ENCODE results near the gene UGT2A1. TPM values are rescaled to one million over a fixed set of nuclear protein-coding genes. Genes with fewer than 3 reads are reported as not detected.
A peak's percentile ranks its signal among the peaks of the same experiment; 100 is the strongest.
"Not testable (repeated sequence)": the region's sequence is repeated elsewhere in the genome, so short reads cannot be mapped to it uniquely, and the experiment has no call there.

Gene UGT2A1
- not detected for total RNA-seq
- not detected for polyA plus RNA-seq
- 0 reads per million in 6 experiments for total RNA-seq

DNA sequence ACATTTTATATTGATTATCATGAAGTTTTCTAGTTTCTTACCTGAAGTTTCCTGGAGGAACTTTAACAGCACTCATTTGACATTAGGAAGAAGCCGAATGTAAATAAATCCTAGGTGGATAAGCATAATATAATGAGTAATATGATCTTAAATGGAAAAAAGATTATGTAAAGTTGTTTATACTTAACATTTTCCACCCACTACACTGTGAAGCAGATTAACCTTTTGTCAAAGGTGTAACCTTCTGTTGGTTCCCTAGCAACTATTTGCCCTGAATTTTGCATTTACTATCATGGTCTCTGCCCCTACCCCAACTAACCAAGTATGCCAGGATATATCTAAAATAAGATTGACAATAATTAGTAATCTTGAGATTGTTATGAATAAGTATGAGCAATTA lies at the start of gene UGT2A1:
Gene UGT2A1 (minus strand): TSS at position 101 of the 400 bp plus-strand sequence. CDS start 5,603 bp downstream, outside the sequence.
- DNase-seq (no peak), ATAC-seq (no peak)
- Mint-ChIP-seq H3K9me3 (peaks cover 0 to 2% (median 0%) of the 10 kb centered on the region in 9 donors), H3K36me3 (no peaks in the 10 kb centered on the region), H3K27ac (no peak within 1 kb of the TSS), H3K27me3 (no peaks in the 10 kb centered on the region), H3K4me1 (no peaks in the 10 kb centered on the region), H3K4me3 (no peak within 1 kb of the TSS)
- POLR2A ChIA-PET: no interaction called here

DNA sequence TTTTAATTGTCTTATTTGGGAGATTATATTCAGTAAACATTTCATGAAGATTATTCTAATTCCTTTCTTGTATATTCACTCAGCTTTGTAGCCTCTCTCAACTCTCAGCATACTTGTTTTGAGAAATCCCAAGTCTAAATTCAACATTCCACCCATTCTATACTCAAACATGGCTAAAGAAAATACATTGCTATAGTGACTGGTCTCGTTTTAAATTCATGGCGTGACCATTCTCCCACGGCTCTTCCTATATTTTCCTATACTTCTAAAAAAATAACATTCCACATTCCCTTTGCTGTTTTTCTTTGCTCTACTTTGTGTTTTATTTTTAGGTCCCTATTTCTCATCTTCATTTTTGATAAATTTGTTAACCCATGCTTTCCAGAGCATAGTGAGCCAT lies 49.2 kb upstream of the UGT2A1 start:
- DNase-seq (no peak), ATAC-seq (no peak)
- Mint-ChIP-seq H3K9me3 (peaks cover 0 to 21% (median 11%) of the 10 kb centered on the region in 9 donors), H3K27me3 (no peaks in the 10 kb centered on the region), H3K4me3 (no peak overlapping the region), H3K4me1 (peaks cover 0 to 2% (median 0%) of the 10 kb centered on the region in 4 donors), H3K27ac (no peak overlapping the region), H3K36me3 (peaks cover 0 to 23% (median 19%) of the 10 kb centered on the region in 3 donors)
- POLR2A ChIA-PET: no interaction called here

DNA sequence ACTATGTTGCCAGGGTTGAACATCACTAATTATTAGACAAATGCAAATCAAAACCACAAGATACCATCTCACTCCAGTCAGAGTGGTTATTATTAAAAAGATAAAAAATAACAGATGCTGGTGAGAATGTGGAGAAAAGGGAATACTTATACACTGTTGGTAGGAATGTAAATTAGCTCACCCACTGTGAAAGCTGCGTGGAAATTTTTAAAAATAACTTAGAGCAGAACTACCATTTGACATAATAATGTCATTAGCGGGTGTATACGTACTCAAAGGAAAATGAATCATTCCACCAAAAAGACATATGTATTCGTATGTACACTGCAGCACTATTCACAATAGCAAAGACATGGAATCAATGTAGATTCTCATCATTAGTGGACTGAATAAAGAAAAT lies 48.6 kb upstream of the UGT2A1 start:
- H3K4me1 Mint-ChIP-seq: peaks cover 0 to 2% (median 0%) of the 10 kb centered on the region in 4 donors
- H3K27me3 Mint-ChIP-seq: no peaks in the 10 kb centered on the region
- H3K9me3 Mint-ChIP-seq: peaks cover 0 to 26% (median 11%) of the 10 kb centered on the region in 9 donors
- H3K36me3 Mint-ChIP-seq: peaks cover 0 to 23% (median 19%) of the 10 kb centered on the region in 3 donors
- H3K4me3 Mint-ChIP-seq: no peak overlapping the region
- DNase-seq (no peak), ATAC-seq (no peak)
- POLR2A ChIA-PET: no interaction called here
- no peak overlapping the region for H3K27ac Mint-ChIP-seq

DNA sequence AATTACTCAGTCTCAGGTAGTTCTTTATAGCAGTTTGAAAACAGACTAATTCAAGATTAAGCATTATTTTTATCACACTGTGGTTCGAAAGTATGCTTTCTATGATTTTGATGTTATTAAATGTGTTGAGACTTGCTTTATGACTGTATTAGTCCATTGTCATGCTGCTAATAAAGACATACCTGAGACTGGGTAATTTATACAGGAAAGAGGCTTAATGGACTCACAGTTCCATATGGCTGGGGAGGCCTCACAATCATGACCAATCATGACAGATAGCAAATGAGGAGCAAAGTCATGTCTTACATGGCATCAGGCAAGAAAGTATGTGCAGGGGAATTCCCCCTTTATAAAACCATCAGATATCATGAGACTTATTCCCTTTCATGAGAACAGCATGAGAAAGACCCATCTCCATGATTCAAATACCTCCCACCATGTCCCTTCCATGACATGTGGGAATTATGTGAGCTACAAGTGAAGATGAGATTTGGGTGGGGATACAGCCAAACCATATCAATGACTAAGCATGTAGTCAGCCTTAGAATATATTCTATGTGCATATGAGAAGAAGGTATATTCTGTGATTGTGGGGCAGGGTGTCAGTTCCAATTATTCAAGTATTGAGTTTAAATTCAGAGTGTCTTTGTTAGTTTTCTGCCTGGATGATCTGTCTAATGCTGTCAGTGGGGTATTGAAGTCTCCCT lies 44.6 kb upstream of the UGT2A1 start:
- peaks cover 0 to under 1% (median 0%) of the 10 kb centered on the region in 4 donors for H3K4me1 Mint-ChIP-seq

DNA sequence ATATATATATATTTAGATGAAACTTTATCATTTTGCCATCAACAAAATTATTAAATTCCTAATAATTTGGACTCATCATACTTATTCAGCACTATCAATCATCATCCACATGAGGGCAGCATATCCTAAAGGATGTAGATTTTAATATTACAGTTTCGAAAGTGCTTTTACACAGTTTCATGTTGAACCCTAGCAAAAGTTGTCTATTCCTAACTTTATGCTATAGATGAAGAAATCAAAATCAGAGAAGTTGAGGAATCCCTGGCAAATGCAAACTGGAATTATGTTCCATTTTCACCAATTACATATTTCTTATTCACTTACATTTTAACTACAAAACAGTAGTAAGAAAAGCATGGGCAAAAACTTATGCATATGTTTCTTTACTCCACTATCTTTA lies 36.6 kb upstream of the UGT2A1 start:
- Mint-ChIP-seq H3K4me1 (peaks cover 0 to 4% (median 2%) of the 10 kb centered on the region in 4 donors), H3K27ac (peak overlapping the region in 1 of 10 donors; percentile 32), H3K9me3 (no peaks in the 10 kb centered on the region), H3K27me3 (no peaks in the 10 kb centered on the region), H3K36me3 (peaks cover 0 to 2% (median 0%) of the 10 kb centered on the region in 3 donors), H3K4me3 (peak overlapping the region in 8 of 10 donors; percentile 9 to 72 (median 46))
- POLR2A ChIA-PET: interaction anchor here (0.7 to 1.0 kb wide), 2 partner anchors 134 to 189 kb away, joined by 3 read pairs; no protein-coding TSS in a partner anchor
- DNase-seq (peak in 4 of 10 donors; percentile 4 to 58 (median 50)), ATAC-seq (no peak)

More for the DNA sequence above, 44.6 kb upstream of the UGT2A1 start:
- no peak for DNase-seq
- Mint-ChIP-seq H3K4me3 (no peak overlapping the region), H3K27me3 (no peaks in the 10 kb centered on the region), H3K27ac (no peak overlapping the region), H3K9me3 (peaks cover 0 to 28% (median 13%) of the 10 kb centered on the region in 9 donors), H3K36me3 (peaks cover 0 to 28% (median 19%) of the 10 kb centered on the region in 3 donors)
- POLR2A ChIA-PET: no interaction called here
- no peak for ATAC-seq

DNA sequence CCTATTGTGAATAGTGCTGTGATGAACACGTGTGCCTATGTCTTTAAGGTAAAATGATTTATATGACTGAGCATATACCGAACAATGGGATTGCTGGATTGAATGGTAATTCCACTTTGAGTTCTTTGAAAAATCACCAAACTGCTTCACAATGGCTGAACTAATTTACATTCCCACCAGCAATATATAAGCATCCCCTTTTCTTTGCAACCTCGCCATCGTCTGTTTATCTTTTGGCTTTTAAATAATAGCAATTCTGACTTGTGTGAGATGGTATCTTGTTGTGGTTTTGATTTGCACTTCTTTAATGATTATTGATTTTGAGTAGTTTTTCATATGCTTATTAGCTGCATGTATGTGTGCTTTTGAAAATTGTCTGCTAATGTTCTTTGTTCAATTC lies 31.8 kb upstream of the UGT2A1 start:
- POLR2A ChIA-PET: no interaction called here
- H3K4me3 Mint-ChIP-seq: no peak overlapping the region
- ATAC-seq: no peak

DNA sequence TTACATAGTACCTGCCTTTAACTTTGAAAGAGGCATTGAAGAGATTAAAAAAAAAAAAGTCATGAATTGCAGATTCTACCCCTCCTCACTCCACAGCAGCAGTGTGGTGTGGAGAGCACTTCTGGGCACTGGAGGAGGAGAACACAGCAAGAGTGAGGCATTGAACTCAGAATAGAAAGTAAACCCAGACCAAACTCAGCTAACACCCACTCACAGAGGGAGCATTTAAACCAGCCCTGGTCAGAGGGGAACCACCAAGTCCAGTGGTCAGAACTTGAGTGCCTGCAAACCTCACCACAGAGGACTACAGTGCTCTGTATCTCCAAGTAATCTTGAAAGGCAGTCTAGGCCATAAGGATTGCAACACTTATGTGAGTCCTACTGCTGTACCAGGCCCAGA lies 15.6 kb upstream of the UGT2A1 start:
- H3K4me3 Mint-ChIP-seq: no peak overlapping the region
- ATAC-seq (no peak), DNase-seq (no peak)
- no peak overlapping the region for H3K27ac Mint-ChIP-seq
- POLR2A ChIA-PET: interaction anchor here (0.7 kb wide), 1 partner anchor 1329 kb away, joined by 3 read pairs; no protein-coding TSS in a partner anchor
- peaks cover 0 to under 1% (median 0%) of the 10 kb centered on the region in 3 donors for H3K36me3 Mint-ChIP-seq
- H3K9me3 Mint-ChIP-seq: peaks cover 0 to 2% (median 0%) of the 10 kb centered on the region in 9 donors
- H3K27me3 Mint-ChIP-seq: peaks cover 0 to 14% (median 7%) of the 10 kb centered on the region in 5 donors
- no peaks in the 10 kb centered on the region for H3K4me1 Mint-ChIP-seq

More for the DNA sequence above, 31.8 kb upstream of the UGT2A1 start:
- Mint-ChIP-seq H3K27ac (no peak overlapping the region), H3K9me3 (no peaks in the 10 kb centered on the region), H3K27me3 (no peaks in the 10 kb centered on the region), H3K4me1 (peaks cover 0 to 3% (median 1%) of the 10 kb centered on the region in 4 donors), H3K36me3 (no peaks in the 10 kb centered on the region)
- no peak for DNase-seq

DNA sequence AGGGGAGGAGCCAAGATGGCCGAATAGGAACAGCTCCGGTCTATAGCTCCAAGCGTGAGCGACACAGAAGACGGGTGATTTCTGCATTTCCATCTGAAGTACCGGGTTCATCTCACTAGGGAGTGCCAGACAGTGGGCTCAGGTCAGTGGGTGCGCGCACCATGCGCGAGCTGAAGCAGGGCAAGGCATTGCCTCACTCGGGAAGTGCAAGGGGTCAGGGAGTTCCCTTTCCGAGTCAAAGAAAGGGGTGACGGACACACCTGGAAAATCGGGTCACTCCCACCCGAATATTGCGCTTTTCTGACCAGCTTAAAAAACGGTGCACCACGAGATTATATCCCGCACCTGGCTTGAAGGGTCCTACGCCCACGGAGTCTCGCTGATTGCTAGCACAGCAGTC lies 11.0 kb upstream of the UGT2A1 start:
- DNase-seq, POLR2A ChIA-PET, H3K4me3 Mint-ChIP-seq, ATAC-seq: not testable (repeated sequence)
- peaks cover 2 to 12% (median 9%) of the 10 kb centered on the region in 9 donors for H3K9me3 Mint-ChIP-seq
- H3K36me3 Mint-ChIP-seq: peaks cover 0 to 11% (median 0%) of the 10 kb centered on the region in 3 donors
- peak overlapping the region in 1 of 10 donors; percentile 53 for H3K27ac Mint-ChIP-seq
- H3K4me1 Mint-ChIP-seq: peaks cover 1 to 19% (median 5%) of the 10 kb centered on the region in 4 donors
- peaks cover 0 to 19% (median 3%) of the 10 kb centered on the region in 5 donors for H3K27me3 Mint-ChIP-seq

DNA sequence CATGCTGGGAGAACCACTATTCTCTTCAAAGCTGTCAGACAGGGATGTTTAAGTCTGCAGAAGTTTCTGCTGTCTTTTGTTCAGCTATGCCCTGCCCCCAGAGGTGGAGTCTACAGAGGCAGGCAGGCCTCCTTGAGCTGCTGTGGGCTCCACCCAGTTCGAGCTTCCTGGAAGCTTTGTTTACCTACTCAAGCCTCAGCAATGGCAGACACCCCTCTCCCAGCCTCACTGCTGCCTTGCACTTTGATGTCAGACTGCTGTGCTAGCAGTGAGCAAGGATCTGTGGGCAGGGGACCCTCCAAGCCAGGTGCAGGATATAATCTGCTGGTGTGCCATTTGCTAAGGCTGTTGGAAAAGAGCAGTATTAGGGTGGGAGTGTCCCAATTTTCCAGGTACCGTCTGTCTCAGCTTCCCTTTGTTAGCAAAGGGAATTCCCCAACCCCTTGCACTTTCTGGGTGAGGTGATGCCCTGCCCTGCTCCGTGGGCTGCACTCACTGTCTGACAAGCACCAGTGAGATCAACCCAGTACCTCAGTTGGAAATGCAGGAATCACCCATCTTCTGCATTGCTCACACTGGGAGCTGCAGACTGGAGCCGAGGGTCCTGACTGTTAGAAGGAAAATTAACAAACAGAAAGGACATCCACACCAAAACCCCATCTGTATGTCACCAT lies 8.2 kb upstream of the UGT2A1 start:
- Mint-ChIP-seq H3K9me3 (peaks cover 2 to 14% (median 9%) of the 10 kb centered on the region in 9 donors), H3K36me3 (peaks cover 0 to 11% (median 0%) of the 10 kb centered on the region in 3 donors), H3K27ac (peak overlapping the region in 4 of 10 donors; percentile 16 to 76 (median 37)), H3K27me3 (peaks cover 0 to 16% (median 2%) of the 10 kb centered on the region in 5 donors), H3K4me1 (peaks cover 1 to 19% (median 5%) of the 10 kb centered on the region in 4 donors), H3K4me3 (peak overlapping the region in 1 of 10 donors; percentile 51)
- POLR2A ChIA-PET: not testable (repeated sequence)
- DNase-seq (peak in 3 of 10 donors; percentile 2 to 69 (median 16)), ATAC-seq (peak in 1 of 2 donors; percentile 53)

DNA sequence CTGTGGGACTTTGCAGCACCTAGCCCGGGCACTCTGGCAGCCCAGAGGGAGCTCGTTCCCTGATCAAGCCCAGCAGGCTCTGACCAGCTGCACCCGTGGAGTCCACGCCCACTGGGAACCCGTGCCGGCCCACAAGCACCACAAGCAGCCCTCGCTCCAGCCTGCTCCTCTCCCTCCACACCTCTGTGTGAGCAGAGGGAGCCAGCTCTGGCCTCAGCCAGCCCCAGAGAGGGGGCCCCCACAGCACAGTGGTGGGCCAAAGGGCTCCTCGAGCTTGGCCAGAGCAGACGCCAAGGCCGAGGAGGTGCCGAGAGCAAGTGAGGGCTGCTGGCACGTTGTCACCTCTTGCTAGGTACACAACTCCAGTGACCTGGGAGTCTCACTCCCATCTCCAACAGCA lies 5.1 kb upstream of the UGT2A1 start:
- Mint-ChIP-seq H3K27ac (peak overlapping the region in 1 of 10 donors; percentile 16), H3K36me3 (peaks cover 0 to 7% (median 0%) of the 10 kb centered on the region in 3 donors), H3K4me1 (peaks cover 1 to 19% (median 5%) of the 10 kb centered on the region in 4 donors), H3K9me3 (peaks cover 2 to 13% (median 7%) of the 10 kb centered on the region in 9 donors), H3K27me3 (peaks cover 0 to 9% (median 2%) of the 10 kb centered on the region in 5 donors), H3K4me3 (no peak overlapping the region)
- DNase-seq: no peak
- ATAC-seq: no peak
- POLR2A ChIA-PET: no interaction called here

DNA sequence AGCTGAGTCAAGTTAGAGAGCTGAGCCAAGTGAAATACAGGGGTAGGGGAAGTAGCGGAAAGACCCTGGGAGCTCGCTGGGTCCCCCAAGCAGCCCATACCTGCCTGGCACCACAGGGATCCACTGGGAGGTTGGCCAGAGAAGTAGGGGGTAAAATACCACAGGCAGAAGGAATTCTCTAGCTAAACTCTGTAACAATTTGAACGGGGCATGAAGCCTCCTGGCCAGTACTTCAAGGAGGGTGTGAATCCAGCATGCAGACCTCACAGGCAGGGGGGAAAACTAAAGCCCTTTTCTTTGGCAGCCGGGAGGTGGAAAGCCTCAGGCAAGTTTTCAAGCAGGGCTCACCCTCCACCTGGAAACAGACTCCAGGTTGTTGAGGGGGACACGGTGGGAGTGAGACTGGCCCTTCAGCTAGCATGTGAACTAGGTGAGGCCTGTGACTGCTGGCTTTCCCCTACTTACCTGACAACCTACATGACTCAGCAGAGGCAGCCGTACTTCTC lies 3.7 kb upstream of the UGT2A1 start:
- no peak overlapping the region for H3K27ac Mint-ChIP-seq
- DNase-seq (no peak), ATAC-seq (no peak)
- no peaks in the 10 kb centered on the region for H3K36me3 Mint-ChIP-seq
- H3K27me3 Mint-ChIP-seq: peaks cover 0 to 4% (median 0%) of the 10 kb centered on the region in 5 donors
- POLR2A ChIA-PET: no interaction called here
- H3K4me1 Mint-ChIP-seq: peaks cover 0 to 15% (median 5%) of the 10 kb centered on the region in 4 donors
- H3K4me3 Mint-ChIP-seq: no peak overlapping the region
- H3K9me3 Mint-ChIP-seq: peaks cover 0 to 6% (median 2%) of the 10 kb centered on the region in 9 donors

DNA sequence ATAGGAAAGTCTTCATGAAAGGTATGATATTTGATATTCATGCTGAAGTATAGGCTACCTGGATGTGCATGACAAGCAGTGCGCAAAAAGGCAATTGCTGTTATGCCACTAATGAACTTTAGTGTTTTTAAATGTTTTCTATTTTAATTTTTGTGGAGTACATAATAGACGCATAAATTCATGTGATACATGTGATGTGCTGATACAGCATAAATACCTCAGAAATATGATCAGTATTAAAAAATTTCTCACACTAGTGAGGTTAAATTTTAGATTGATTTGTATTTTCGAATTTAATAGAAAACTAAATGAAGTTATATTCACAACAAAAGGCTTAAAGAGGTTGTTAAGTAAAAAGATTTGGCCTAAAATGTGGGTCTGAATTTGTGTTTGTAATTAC lies 2.2 kb downstream of the UGT2A1 start:
- no peaks in the 10 kb centered on the region for H3K4me1 Mint-ChIP-seq
- DNase-seq (no peak), ATAC-seq (no peak)
- H3K27ac Mint-ChIP-seq: no peak overlapping the region
- H3K4me3 Mint-ChIP-seq: no peak overlapping the region
- H3K36me3 Mint-ChIP-seq: no peaks in the 10 kb centered on the region
- no peaks in the 10 kb centered on the region for H3K9me3 Mint-ChIP-seq
- POLR2A ChIA-PET: no interaction called here
- H3K27me3 Mint-ChIP-seq: peaks cover 0 to 3% (median 0%) of the 10 kb centered on the region in 5 donors

Measured in naive thymus-derived CD8-positive, alpha-beta T cell (primary cell).